PC-3 (cell line): ENCODE measurements around the gene APOA1. TPM values are rescaled to one million over a fixed set of nuclear protein-coding genes. Genes with fewer than 3 reads are reported as not detected.

Experiments used
- total RNA-seq: library from RNA; depleted of rRNA; stranded (reverse); fragments of >200 nt; gene quantifications from 2 replicates; pipeline ENCODE4 v1.2.3, GENCODE V29; 2014; rRNA removed

Gene APOA1
- total RNA-seq, 1 experiment from 2014 or later = 0.33 TPM

Other genes starting within 250 kb of the APOA1 start
- gene BUD13, start 64.6 kb downstream of the APOA1 start, total RNA-seq = 28.9 and 38.0 TPM in 2 replicates
- 86.5 and 89.5 TPM in 2 replicates for gene ZPR1, start 49.6 kb downstream of the APOA1 start, total RNA-seq
- not detected in 2 replicates for gene APOA5, start 45.7 kb downstream of the APOA1 start, total RNA-seq
- not detected in 2 replicates for gene APOA4, start 14.3 kb downstream of the APOA1 start, total RNA-seq
- not detected in 2 replicates for gene APOC3, start 7.7 kb downstream of the APOA1 start, total RNA-seq